Measurements from ENCODE around the gene MAP3K13. TPM values are rescaled to one million over a fixed set of nuclear protein-coding genes. Genes with fewer than 3 reads are reported as not detected.

MAP3K13 gene
- total and polyA plus RNA-seq, 2 experiments from 2014 or later: 19.1 to 47.4 TPM

GRCh38 chr3:185421577-185422232, 58.8 kb downstream of the MAP3K13 start:
- no peaks in the 10 kb centered on the region for H3K9me3 ChIP-seq (ENCODE audit: low read depth)
- H3K36me3 ChIP-seq: no peaks in the 10 kb centered on the region
- DNase-seq (ENCODE audit: low read depth in 1 of 2, low spot score in 1 of 2): no peak
- no peaks in the 10 kb centered on the region for H3K27me3 ChIP-seq
- H3K4me1 ChIP-seq (ENCODE audit: low read depth): no peaks in the 10 kb centered on the region
- no peak overlapping the region for H3K4me3 ChIP-seq
- no peak overlapping the region for H3K27ac ChIP-seq
- no peak for TF ChIP-seq CTCF (IDR thresholded peaks at IDR 0.05; ENCODE audit: low read depth, low read length)

GRCh38 chr3:185422677-185423076, 59.7 kb downstream of the MAP3K13 start:
- no peaks in the 10 kb centered on the region for H3K36me3 ChIP-seq
- H3K27me3 ChIP-seq: no peaks in the 10 kb centered on the region
- DNase-seq (ENCODE audit: low read depth in 1 of 2, low spot score in 1 of 2): no peak
- H3K4me1 ChIP-seq (ENCODE audit: low read depth): no peaks in the 10 kb centered on the region
- no peak overlapping the region for H3K4me3 ChIP-seq
- no peak for TF ChIP-seq CTCF (IDR thresholded peaks at IDR 0.05; ENCODE audit: low read depth, low read length)
- no peaks in the 10 kb centered on the region for H3K9me3 ChIP-seq (ENCODE audit: low read depth)
- no peak overlapping the region for H3K27ac ChIP-seq

GRCh38 chr3:185423178-185423577, 60.2 kb downstream of the MAP3K13 start:
- Histone ChIP-seq H3K4me1 (ENCODE audit: low read depth) (no peaks in the 10 kb centered on the region), H3K36me3 (no peaks in the 10 kb centered on the region), H3K27ac (no peak overlapping the region), H3K27me3 (no peaks in the 10 kb centered on the region), H3K9me3 (ENCODE audit: low read depth) (no peaks in the 10 kb centered on the region), H3K4me3 (no peak overlapping the region)
- peak in 1 of 2 donors; percentile 12 for DNase-seq (ENCODE audit: low read depth in 1 of 2, low spot score in 1 of 2)
- no peak for TF ChIP-seq CTCF (IDR thresholded peaks at IDR 0.05; ENCODE audit: low read depth, low read length)

GRCh38 chr3:185424435-185424834, 61.5 kb downstream of the MAP3K13 start:
- Histone ChIP-seq H3K9me3 (ENCODE audit: low read depth) (no peaks in the 10 kb centered on the region), H3K4me1 (ENCODE audit: low read depth) (no peaks in the 10 kb centered on the region), H3K27ac (no peak overlapping the region), H3K27me3 (no peaks in the 10 kb centered on the region), H3K36me3 (no peaks in the 10 kb centered on the region), H3K4me3 (no peak overlapping the region)
- no peak for TF ChIP-seq CTCF (IDR thresholded peaks at IDR 0.05; ENCODE audit: low read depth, low read length)
- no peak for DNase-seq (ENCODE audit: low read depth in 1 of 2, low spot score in 1 of 2)

GRCh38 chr3:185430375-185430774, 67.4 kb downstream of the MAP3K13 start:
- Histone ChIP-seq H3K4me3 (no peak overlapping the region), H3K4me1 (ENCODE audit: low read depth) (no peaks in the 10 kb centered on the region), H3K36me3 (no peaks in the 10 kb centered on the region), H3K27me3 (no peaks in the 10 kb centered on the region), H3K27ac (no peak overlapping the region), H3K9me3 (ENCODE audit: low read depth) (no peaks in the 10 kb centered on the region)
- no peak for TF ChIP-seq CTCF (IDR thresholded peaks at IDR 0.05; ENCODE audit: low read depth, low read length)
- no peak for DNase-seq (ENCODE audit: low read depth in 1 of 2, low spot score in 1 of 2)

Measured in cardiac muscle cell (in vitro differentiated cells and primary cell).